Stimulated activated CD8-positive, alpha-beta memory T cell treated with anti-CD3 and anti-CD28 coated beads, Interleukin-4, amount 100 ng/mL, for 4 hours (primary cell): ENCODE measurements around the gene SUPT4H1.

Source experiments
- DNase-seq, 2 donors: peaks; one replicate each; pipeline ENCODE4 v3.0.0-alpha.2; 2020; ENCODE audit warnings: low read depth in 2 of 2, low spot score in 1 of 2

SUPT4H1 gene

DNA sequence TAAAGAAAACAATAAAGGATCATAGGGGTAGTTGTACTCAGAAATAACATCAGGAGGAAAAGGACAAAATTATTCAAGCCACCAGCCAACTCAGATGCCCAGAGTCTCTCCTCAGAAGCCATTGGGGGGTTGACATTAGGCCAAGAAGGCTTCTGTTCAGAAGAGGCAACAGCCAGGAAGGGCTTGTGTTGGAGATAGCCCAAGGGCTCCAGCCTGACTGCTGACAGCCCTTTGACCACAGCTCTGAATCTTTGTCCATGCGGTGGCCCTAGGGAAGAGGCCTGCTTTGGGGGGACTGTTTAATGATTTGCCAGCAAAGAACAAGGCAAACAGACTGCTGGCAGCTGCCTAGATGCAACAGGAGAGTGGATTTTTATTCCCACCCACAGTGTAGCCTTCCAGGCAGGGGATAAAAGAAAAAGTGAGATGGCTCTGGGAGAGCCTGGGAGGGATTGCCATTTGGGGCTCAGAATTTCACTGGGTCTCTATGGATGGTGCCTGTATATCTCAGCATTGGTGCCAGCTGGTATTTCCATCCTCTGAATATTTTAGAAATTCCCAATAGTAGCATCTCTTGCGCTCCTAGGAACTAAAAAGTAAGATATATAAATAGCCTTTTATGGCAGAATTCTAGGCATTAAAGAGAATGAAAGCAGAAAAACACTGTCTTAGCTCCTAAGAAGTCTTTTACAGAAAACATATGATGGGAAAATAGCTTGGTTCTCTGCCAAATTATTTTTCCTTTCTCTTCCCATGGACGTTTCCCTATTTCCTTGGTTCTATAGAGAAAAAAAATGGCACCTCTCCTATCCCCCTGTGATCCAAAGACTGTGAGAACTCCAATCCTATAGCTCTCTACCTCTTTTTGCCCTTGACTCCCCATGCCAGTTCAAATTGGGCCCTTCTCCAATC is 29.4 kb upstream of the SUPT4H1 start:
- no peak for DNase-seq

DNA sequence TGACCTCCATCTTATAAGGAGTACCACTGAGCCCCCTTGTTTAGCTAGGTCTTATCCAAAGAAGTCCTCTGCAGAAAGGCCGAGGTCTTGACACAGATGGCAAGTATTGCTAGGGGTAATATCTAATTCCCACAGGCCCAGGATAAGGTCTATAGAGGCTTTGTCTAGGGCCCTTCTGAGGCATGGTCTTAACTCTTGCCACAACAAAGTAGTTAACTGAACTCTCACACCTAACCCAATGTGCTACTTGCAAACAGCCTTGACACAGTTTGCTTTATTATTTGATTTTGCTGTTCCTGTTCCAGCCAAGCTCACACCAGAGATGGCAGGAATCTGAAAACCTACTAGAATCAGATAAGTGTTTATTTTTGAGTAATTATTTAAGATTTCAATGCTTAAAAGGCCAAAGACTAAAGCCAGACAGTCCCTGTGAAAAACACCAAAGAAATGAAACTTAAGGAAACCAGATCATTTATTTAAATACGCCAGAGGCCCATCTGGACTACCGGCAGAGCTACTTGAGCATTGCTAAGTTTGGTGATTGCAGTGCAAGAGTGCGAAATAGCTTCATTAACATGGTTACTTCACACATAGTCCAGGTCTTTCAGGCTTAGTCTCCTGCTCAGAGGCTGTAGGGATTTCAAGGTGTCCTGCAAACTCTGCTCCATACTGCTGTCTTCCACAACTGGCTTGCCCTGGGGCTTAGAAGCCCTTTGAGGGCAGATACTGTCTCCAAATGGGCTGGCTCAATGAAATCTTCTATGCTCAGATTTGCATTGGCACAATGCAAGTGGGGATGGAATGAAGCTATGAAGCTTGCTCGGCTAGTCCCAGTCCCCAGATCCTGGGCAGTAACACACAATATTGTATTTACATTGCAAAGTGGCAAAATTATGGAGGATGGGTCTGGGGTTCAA is 28.5 kb upstream of the SUPT4H1 start:
- DNase-seq, result no peak

DNA sequence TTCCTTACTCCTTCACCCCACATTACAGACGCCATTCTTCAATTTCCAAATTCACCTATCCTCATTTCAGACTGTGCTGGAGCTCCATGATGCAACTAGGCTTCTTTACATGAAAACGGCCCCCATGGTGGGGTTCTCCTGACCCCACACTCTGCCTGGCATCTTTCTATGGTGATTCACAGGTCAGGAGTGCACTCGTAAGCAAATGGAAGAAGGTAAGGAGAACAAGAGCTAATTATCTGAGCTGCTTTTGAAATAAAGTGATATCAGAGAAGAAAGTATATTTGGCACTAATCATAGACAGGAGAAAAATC is 27.5 kb upstream of the SUPT4H1 start:
- no peak for DNase-seq

DNA sequence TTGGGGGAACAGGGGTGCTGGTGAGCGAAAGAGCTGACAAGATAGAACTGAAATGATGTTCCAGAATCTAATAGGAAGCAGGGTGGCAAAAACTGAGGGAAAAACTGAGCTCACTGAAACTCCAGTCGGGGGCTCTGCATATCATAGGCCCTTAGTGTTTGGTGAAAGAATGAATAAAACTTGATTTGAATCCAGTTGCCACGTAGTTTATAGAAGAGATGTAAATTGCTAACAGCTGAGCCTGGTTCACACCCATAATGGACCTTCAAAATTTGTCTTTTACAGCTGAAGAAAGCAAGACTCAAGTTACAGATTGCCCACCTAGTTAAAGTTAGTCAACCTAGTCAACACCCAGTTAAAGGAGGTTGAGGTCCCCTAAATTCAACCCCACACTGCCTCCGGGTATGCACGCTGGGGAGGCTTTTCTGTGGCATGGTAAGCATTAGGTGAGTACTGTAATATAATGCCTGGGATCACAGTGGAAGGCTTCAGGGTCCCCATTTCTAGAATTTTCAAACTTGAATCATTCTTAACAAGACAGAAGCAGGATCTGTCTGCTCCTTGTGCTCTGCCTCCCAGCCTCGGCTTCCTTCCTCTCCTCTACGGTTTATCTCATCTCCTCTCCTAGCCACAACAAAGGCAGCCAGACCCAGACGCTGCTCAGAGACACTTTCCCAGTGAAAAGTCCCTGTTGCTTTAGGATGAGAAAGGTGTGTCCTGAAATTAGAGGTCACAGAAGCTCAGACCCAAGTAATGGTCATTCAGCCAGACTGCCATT is 26.9 kb upstream of the SUPT4H1 start:
- DNase-seq, result no peak

DNA sequence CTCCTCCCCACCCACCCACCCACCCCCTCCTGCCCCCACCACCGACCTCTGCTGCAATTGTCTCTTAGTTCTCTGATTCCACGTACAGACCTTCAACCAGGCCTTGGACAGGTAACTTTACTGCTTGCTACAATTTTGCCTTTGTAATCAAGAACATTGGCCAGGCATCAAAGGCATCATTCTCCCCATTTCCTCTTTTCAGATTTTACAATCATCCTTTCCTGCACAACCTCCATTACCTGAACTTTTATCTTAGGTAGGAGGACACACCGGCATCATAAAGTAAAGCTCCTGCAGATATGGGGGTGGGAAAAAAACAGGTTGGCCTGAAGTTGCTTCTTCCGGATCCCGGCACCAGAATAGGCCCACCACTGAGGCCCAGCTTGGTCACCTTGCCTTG is 25.7 kb upstream of the SUPT4H1 start:
- no peak for DNase-seq

DNA sequence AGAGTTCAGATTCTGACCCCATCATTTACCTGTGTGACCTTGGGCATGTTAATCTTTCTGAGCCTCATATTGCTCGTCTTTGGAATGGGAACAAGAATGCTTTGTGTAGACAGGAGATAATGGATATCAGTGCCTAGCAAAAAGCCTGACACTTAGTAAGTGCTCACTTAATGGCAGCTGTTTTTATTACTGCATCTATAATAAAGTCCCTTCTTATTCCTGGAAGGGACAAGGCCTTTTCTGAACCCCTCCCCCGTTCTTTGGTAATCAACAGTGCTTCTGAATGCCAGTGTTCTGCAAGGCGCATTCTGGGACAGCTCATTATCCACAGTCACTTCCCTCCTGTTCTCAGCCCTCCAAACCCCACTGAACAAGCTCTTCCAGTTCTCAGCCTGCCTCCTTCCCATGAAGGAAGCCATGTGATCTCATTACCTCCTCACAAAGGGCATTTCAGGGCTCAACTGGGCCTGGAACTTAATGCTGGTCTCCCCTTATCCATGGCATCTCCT is 25.1 kb upstream of the SUPT4H1 start:
- DNase-seq, result no peak

DNA sequence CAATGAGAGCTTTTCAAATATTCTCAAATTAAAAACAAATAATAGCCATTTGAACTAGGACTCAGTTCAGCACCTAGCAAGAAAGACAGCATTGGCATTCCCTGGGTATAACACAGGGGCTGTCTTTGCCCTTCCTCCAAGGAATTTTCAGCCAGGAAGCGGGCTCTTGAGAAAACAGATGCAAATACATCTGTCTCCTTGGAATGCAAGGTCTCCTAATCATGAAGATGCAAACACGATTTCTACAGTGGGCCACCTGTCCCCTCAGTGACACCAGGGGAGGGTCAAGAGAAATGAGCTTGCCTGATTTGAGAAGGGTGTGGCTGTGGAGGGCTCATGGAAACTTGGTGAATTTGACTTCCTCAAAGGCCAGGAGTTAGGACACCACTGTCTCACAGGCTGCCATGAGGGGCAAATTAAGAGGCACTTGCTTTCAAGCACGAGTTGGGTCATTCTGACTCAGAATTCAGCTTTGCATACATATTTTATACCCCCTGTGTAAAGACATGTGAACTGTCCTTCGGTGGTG is 24.5 kb upstream of the SUPT4H1 start:
- no peak for DNase-seq

DNA sequence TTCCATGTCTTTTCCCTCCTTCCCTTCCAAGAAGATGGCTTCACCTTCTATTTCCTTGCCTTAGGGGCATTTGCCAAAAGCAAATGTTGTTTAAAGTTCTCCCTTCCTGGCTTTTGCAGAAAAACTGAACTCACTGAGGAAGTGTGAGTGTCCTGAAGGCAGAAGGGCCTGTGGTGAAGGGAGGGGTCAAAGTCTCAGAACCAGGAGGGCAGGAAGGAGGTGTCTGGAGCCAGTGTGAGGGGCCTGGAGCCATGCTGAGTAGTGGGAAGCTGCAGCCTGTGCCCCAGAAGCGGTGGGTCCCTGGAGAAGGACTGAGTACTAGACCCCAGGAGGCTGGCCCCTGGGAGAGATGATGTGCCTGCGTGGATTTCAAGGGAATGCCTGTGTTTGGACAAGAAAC is 23.8 kb upstream of the SUPT4H1 start:
- no peak for DNase-seq

DNA sequence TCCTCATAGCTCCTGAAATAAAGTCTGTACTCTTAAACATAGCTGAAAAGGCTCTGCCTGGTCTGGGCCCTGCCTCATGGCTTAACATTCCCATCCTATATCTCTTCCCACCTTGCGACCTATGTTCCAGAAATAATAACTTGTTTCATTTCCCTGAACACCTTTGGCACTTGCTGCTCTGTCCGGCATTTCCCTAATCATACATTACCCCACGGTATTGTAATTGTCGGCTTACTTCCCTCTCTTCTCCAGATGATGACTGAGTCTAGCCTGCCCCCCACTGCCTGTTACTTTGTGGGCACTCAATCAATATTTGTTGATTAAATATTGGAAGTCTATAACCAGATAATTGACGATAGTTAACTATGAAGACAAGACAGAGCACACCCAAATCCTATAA is 23.3 kb upstream of the SUPT4H1 start:
- no peak for DNase-seq

DNA sequence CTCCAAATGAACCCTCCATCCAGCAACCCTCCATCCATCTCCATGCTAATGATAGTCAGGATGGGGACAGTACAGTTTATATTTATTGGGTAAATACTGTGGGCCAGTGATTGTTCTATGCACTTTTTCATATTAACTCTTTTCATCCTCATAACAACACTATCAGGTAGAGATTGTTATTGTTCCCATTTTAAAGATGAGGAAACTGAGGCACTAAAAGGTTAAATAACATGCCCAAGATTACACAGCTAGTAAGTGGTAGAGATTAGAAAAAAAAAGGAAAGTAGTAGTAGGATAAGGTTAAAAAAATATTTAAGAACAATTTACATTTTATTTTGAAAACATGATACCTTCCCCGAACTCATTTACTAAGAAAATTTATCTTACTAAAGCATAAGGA is 21.9 kb upstream of the SUPT4H1 start:
- DNase-seq, result no peak

DNA sequence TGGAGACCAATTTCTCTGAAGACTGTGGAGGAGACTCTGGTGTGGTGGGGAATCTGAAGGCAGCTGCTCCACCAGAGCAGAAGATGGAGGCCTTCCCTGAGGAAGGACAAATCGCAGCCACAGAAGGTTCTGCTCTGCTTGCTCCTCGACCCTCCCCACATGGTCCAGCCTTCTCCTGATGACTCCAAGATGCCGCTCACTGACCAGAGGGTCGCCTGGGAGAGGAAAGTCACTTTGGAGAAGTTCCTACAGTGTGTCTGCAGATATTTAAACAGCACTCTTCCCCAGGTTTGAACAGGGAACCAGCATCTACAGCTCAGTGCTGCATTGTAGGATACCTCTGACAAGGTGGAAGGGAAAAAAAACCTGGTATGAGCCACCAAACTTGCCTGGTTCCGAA is 21.0 kb upstream of the SUPT4H1 start:
- DNase-seq, result no peak

DNA sequence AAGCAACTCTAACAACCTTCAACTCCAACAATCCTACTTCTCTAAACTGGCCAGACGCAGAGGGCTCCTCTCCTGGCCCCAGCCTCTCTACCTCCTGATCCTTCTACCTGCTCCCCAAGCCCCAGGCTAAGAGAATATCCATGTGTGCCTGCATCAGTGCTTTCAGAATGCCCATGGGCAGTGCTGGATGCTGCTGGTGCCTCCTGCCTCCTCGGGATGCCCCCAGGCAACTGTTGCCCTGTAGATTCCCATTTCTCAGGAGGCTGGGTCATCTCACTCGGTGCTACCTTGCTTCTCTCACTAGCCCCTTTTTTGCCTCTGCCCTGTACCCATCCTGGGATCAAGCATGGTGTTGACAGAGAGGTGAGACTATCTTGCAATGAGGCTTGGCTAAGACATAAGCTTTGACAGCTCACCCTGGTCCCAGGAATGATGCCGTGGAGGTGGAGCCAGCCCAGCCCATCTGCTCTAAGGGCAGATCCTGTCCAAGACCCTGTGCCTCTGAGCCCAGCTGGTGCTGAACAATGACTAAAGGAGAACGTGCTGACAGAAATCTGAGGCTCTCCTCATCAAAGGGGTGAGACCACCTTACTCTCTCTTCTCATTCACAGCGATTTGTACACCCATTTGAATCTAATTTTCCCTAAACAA is 19.4 kb upstream of the SUPT4H1 start:
- DNase-seq, result no peak

DNA sequence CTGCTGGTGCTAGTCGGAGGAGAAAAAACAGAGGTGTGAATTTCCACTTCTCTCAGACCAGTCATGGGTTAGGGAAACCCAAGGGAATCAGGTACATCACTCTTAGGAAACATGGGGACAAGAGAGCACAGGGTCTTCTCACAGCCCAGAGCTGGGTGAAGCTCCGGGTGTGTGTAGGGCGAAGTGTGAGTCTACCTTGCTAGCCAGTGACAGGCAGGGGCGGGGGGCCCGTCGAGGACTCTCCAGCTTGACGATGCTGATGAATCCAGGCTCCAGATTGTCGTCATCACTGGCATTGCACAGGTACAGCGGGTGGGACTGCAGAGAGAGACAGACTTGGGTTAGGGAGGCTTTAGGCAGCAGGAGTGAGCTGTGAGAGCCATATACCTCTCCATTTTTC is 18.7 kb upstream of the SUPT4H1 start:
- no peak for DNase-seq

DNA sequence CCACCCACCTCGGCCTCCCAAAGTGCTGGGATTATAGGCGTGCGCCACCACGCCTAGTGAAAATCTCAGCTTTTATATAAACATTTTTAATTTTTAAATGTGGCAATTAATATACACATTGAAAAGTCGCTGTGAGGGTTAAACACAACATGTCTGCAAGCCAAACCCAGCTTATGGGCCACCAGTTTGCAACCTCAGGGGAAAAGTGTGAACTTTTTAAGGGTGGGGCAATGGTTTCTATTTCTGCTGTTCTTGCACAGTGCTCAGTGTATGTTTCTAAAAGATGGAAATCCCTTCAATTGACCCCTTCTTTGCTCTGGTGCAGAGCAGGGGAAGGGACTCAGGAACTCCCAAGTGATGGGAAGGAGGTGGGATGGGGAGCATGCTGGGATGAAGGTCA is 18.3 kb upstream of the SUPT4H1 start:
- no peak for DNase-seq

DNA sequence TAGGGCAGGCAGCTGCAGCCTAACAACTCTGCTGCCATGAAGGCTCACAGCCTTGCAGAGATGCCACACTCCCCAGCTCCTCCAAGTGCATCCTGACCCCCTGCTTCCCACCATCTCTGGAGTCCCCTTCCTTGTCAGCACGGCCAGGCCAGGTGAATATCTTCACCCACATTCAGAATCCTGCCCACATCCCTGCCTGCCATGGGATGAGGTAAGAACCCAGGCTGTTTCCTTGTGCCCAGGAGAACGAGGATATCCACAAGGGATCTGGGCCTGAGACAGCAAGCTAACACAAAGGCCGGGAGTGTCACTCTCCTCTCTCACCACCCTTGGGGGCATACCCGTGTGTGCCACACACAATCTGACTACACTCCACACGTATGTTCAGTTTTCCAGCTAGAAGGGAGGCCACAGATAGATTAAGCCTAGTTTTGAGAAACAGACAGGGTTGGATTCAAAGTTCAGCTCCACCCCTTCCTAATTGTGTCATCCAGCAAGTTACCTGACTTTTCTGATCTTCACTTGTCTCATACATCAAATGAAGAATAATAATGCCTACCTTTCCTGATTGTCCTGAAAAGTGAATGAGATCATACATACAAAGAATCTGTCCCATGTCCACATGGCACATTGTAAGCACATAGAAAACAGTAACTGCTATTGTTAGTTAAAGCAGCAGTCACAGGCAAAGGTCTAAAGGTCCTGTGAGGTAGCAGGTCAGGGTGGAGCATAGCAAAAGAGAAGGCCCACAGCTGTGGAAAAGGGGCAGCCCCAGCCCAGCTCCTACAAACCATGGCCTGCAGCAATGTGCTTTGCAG is 17.4 kb upstream of the SUPT4H1 start:
- DNase-seq, result no peak

DNA sequence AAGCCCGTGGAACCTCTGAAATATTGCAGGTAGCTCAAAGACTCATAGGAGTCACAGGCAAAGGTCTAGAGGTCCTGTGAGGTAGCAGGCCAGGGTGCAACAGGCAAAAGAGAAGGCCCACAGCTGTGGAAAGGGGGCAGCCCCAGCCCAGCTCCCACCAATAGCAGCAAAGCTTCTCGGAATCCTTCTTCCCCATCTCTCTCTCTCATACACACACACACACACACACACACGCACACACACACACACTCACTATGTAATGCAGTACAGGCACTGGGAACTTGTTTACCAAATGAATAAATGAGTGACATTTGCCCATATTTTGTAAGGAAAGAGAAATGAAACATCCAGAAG is 16.8 kb upstream of the SUPT4H1 start:
- no peak for DNase-seq

DNA sequence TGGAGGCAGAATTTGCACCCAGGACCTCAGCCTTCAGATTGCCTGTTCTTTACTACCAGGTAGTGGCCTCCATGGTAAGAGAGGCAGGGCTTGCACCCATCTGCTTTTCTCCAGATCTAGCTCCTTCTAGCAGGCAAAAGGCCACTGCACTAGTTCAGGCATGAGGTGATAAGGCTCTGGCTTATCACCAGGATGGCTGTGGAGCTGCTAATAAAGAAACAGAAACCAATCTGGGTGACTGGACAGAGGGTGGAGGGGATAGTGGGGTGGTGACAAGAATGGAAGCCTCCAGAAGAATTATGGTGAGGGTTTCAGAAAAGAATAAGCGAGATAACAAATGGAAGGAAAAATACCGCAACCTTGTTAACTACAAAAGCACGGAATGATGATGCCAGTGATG is 15.5 kb upstream of the SUPT4H1 start:
- no peak for DNase-seq

DNA sequence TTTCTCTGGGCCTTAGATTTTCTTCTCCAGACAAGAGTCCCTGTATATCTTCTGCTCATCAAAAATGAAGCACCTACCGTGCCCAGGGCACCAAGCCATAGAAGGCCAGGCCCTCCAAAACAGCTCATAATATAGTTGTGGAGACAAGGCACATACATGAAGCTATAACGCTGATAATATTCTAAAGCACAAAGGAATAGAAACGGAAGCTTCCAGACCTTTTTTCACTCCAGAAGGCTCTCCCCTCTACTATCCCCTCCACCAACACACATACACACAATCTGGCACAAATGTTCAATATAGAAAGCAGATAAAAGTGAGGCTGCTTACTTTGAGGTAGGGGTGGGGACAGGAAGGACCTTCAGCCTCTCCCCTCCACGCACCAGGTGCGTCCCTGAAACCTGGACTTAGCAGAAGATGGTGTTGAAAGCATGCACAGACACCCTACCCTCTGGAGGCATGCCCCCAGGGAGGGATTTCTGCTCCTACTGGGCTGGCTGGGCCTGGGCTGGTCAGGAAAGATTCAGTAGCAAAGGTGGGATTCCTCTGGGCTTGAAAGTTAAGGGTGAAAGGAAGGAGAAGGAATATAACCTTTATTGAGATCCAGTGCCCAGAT is 14.1 kb upstream of the SUPT4H1 start:
- no peak for DNase-seq

DNA sequence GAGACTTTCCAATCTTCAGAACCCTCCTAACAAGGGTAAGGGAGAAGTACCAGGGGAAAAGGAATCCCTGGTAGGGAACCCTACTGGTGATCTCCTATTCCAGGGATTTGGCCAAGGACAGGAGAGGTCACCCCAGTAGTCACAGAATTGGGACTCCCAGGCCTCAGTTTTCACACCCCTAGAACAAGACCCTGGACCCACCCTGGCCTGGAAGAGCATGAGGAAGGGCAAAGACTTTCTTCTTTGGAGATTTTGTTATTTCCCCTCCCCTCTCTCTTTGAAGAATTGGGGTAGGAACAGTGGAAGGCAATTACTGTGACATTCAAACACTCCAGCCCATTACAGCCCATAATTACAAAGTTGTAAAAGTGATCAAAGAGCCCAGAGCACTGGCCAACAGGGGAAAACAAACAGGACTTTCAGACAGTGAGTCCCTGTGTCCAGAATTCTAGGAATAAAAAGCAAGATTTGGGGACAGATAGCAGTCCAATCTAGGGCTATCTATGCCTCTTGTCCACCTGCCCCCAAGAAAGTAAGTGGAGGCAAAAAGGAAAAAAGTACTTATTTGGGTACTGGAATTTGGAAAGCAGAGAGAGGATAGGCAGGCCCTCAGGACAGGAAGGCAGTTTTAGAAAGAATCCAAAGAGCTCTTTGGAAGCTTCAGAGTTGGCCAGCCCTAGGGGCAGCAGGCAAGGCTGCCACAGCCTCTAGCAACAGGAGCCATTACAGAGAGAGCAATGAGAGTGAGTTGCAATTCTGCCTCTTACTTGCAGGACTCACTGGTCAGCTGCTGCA is 13.4 kb upstream of the SUPT4H1 start:
- DNase-seq, result no peak
